SK-N-SH (cell line): Measurements from ENCODE around the gene SPANXA1.

Experiments used
- CHD2 ChIP-seq: fragments of 150-350 bp; IDR thresholded peaks from 2 replicates; pipeline ENCODE4 v1.6.1; 2018; ENCODE audit warnings: low read length; ENCODE audit not compliant: partially characterized antibody
- EP300 ChIP-seq, 2 experiments: IDR thresholded peaks; 2 replicates each; pipeline versions ENCODE4 v1.4.0 to v1.6.1; 2012; ENCODE audit warnings: borderline replicate concordance in 1 of 2, low read depth in 1 of 2, low read length in 1 of 2
- EZH2phosphoT487 ChIP-seq: fragments of 200-600 bp; sonication (generic); IDR thresholded peaks from 2 replicates; pipeline ENCODE4 v1.6.1; 2017; ENCODE audit warnings: low read depth, mixed run types, mild to moderate bottlenecking, antibody characterized with exemption, moderate library complexity, borderline replicate concordance
- TAF1 ChIP-seq: IDR thresholded peaks from 2 replicates; pipeline ENCODE4 v1.6.1; 2012; ENCODE audit warnings: low read depth, mild to moderate bottlenecking, low read length, moderate library complexity, borderline replicate concordance
- TF ChIP-seq, protein P1 (sequence below): fragments of 200-600 bp; sonication (generic); IDR thresholded peaks from 2 replicates; pipeline ENCODE4 v1.6.1; 2017; ENCODE audit warnings: antibody characterized with exemption, mild to moderate bottlenecking, moderate library complexity
- TF ChIP-seq, protein P2 (sequence below): IDR thresholded peaks from 2 replicates; pipeline ENCODE4; 2012

DNA sequence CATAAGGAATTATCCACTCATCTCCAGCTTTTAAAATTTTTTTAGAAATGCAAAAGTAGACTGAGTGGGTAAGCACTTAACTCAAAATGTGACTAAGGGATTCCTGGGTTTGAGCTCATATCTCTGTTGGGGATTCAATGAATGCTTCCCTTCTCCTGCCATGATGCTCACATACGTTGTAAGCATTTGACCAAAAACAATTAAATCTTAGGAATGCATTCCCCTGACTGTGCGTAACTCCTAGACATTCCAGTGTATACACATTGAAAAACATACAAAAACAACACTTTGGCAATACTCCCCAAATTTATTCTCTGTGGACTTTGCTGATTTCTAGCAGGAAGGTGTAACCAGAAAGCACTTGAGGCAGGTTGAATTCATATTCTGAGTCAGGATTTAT lies 34.8 kb upstream of the SPANXA1 start:
- TF ChIP-seq, protein P1, sequence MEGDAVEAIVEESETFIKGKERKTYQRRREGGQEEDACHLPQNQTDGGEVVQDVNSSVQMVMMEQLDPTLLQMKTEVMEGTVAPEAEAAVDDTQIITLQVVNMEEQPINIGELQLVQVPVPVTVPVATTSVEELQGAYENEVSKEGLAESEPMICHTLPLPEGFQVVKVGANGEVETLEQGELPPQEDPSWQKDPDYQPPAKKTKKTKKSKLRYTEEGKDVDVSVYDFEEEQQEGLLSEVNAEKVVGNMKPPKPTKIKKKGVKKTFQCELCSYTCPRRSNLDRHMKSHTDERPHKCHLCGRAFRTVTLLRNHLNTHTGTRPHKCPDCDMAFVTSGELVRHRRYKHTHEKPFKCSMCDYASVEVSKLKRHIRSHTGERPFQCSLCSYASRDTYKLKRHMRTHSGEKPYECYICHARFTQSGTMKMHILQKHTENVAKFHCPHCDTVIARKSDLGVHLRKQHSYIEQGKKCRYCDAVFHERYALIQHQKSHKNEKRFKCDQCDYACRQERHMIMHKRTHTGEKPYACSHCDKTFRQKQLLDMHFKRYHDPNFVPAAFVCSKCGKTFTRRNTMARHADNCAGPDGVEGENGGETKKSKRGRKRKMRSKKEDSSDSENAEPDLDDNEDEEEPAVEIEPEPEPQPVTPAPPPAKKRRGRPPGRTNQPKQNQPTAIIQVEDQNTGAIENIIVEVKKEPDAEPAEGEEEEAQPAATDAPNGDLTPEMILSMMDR: no peak
- TF ChIP-seq EP300 (IDR thresholded peaks at IDR 0.05; ENCODE audit: borderline replicate concordance in 1 of 2, low read depth in 1 of 2, low read length in 1 of 2) (no peak), EZH2phosphoT487 (no peak), TAF1 (no peak), CHD2 (no peak)
- TF ChIP-seq, protein P2, sequence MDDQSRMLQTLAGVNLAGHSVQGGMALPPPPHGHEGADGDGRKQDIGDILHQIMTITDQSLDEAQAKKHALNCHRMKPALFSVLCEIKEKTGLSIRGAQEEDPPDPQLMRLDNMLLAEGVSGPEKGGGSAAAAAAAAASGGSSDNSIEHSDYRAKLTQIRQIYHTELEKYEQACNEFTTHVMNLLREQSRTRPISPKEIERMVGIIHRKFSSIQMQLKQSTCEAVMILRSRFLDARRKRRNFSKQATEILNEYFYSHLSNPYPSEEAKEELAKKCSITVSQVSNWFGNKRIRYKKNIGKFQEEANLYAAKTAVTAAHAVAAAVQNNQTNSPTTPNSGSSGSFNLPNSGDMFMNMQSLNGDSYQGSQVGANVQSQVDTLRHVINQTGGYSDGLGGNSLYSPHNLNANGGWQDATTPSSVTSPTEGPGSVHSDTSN: no peak
